SK-N-SH (cell line): Measurements from ENCODE around the gene TMLHE. TPM values are rescaled to one million over a fixed set of nuclear protein-coding genes. Genes with fewer than 3 reads are reported as not detected.
"Not testable (repeated sequence)": the region's sequence is repeated elsewhere in the genome, so short reads cannot be mapped to it uniquely, and the experiment has no call there.

Source experiments
- CTCF ChIA-PET: fragments of 300-600, 350-600 bp; formaldehyde crosslinking; extraction: SDS; loops from one replicate; lab custom pipeline; 2021; lab: Yijun Ruan, JAX
- POLR2A ChIA-PET: fragments of 350-600 bp; sonication (Branson Sonifier 250); formaldehyde crosslinking; extraction: SDS; loops from one replicate; lab custom pipeline; 2020; ENCODE audit warnings: antibody characterized with exemption, inconsistent platforms; lab: Yijun Ruan, JAX
- DNase-seq: peaks from one replicate; pipeline ENCODE4 v3.0.0; 2012
- H2AFZ ChIP-seq: fragments of 200-600 bp; sonication (generic); 2 replicates; pipeline ENCODE4 v1.8.1; 2016; ENCODE audit warnings: antibody characterized with exemption, mild to moderate bottlenecking, low read depth
- H3F3A ChIP-seq: fragments of 200-600 bp; sonication (generic); replicated peaks from 2 replicates; pipeline ENCODE3; 2016; ENCODE audit warnings: antibody characterized with exemption, mild to moderate bottlenecking; ENCODE audit not compliant: insufficient read depth
- H3K27ac ChIP-seq, 2 experiments: fragments of 200-500 bp in 1 of 2; fragments of 200-600 bp in 1 of 2; sonication (Bioruptor generic) in 1 of 2; sonication (generic), shearing (Covaris generic) in 1 of 2; 2 replicates each; pipeline versions ENCODE4 v1.5.1 to v1.6.1; 2014 to 2016; ENCODE audit warnings: low read depth in 2 of 2, inconsistent platforms in 1 of 2, low read length in 1 of 2, mild to moderate bottlenecking in 1 of 2, mixed read lengths in 1 of 2
- H3K27me3 ChIP-seq: fragments of 200-600 bp; sonication (generic), shearing (Covaris generic); 2 replicates; pipeline ENCODE4 v1.6.1; 2016; ENCODE audit warnings: mixed run types; ENCODE audit not compliant: insufficient read depth
- H3K36me3 ChIP-seq, 2 experiments: fragments of 200-500 bp in 1 of 2; fragments of 200-600 bp in 1 of 2; sonication (Bioruptor generic) in 1 of 2; sonication (generic) in 1 of 2; replicated peaks in 1 of 2; 2 replicates each; pipeline versions ENCODE3 to v1.5.1; 2014 to 2016; ENCODE audit warnings: low read length in 1 of 2, mild to moderate bottlenecking in 1 of 2; ENCODE audit not compliant: insufficient read depth in 2 of 2, control insufficient read depth in 1 of 2
- H3K4me1 ChIP-seq, 2 experiments: fragments of 200-500 bp in 1 of 2; fragments of 200-600 bp in 1 of 2; sonication (Bioruptor generic) in 1 of 2; sonication (generic), shearing (Covaris generic) in 1 of 2; 2 replicates each; pipeline versions ENCODE4 v1.5.1 to v1.6.1; 2014 to 2016; ENCODE audit warnings: low read depth in 1 of 2, low read length in 1 of 2, mixed run types in 1 of 2; ENCODE audit not compliant: insufficient read depth in 2 of 2, control insufficient read depth in 1 of 2
- H3K4me2 ChIP-seq: fragments of 200-600 bp; sonication (generic), shearing (Covaris generic); 2 replicates; pipeline ENCODE4 v1.6.1; 2017; ENCODE audit warnings: mixed run types
- H3K4me3 ChIP-seq, 2 experiments: fragments of 200-500 bp in 1 of 2; fragments of 200-600 bp in 1 of 2; sonication (Bioruptor generic) in 1 of 2; sonication (generic), shearing (Covaris generic) in 1 of 2; 2 replicates each; pipeline versions ENCODE4 v1.5.1 to v1.8.1; 2014 to 2016; ENCODE audit warnings: low read depth in 2 of 2, inconsistent platforms in 1 of 2, low read length in 1 of 2, mild to moderate bottlenecking in 1 of 2, mixed read lengths in 1 of 2, moderate library complexity in 1 of 2
- H3K79me2 ChIP-seq: fragments of 200-600 bp; sonication (generic); 2 replicates; pipeline ENCODE4 v1.8.1; 2017; ENCODE audit warnings: mild to moderate bottlenecking; ENCODE audit not compliant: insufficient read depth
- H3K9ac ChIP-seq: fragments of 200-600 bp; sonication (generic); 2 replicates; pipeline ENCODE4 v1.6.1; 2017; ENCODE audit warnings: mixed run types
- H3K9me2 ChIP-seq: fragments of 200-600 bp; sonication (generic); 2 replicates; pipeline ENCODE4 v1.6.1; 2017; ENCODE audit warnings: mixed run types
- H3K9me3 ChIP-seq: fragments of 200-600 bp; sonication (generic); 2 replicates; pipeline ENCODE4 v1.6.1; 2017; ENCODE audit warnings: mixed run types, mild to moderate bottlenecking, moderate library complexity
- H4K20me1 ChIP-seq: fragments of 200-600 bp; sonication (generic); 2 replicates; pipeline ENCODE4 v1.6.1; 2017; ENCODE audit warnings: mild to moderate bottlenecking, mixed run types; ENCODE audit not compliant: insufficient read depth
- CHD2 ChIP-seq: fragments of 150-350 bp; IDR thresholded peaks from 2 replicates; pipeline ENCODE4 v1.6.1; 2018; ENCODE audit warnings: low read length; ENCODE audit not compliant: partially characterized antibody
- FOSL2 ChIP-seq: IDR thresholded peaks from 2 replicates; pipeline ENCODE4 v1.4.0; 2012; ENCODE audit warnings: low read depth, mild to moderate bottlenecking, moderate library complexity, borderline replicate concordance
- GABPA ChIP-seq: IDR thresholded peaks from 2 replicates; pipeline ENCODE4 v1.4.0; 2012; ENCODE audit warnings: low read depth, mild to moderate bottlenecking
- GATA2 ChIP-seq: sonication (generic); formaldehyde crosslinking; IDR thresholded peaks from 2 replicates; pipeline ENCODE4 v1.5.0; 2020; ENCODE audit warnings: mild to moderate bottlenecking, missing genetic modification reagents
- MXI1 ChIP-seq: IDR thresholded peaks from 2 replicates; pipeline ENCODE4 v1.6.1; 2012; ENCODE audit warnings: mild to moderate bottlenecking, low read depth, low read length, improper control_type of control experiment
- NFIC ChIP-seq: IDR thresholded peaks from 2 replicates; pipeline ENCODE4 v1.4.0; 2012; ENCODE audit warnings: borderline replicate concordance
- RFX5 ChIP-seq: IDR thresholded peaks from 2 replicates; pipeline ENCODE4 v1.6.1; 2012; ENCODE audit warnings: mild to moderate bottlenecking, improper control_type of control experiment, low read length
- RXRA ChIP-seq: IDR thresholded peaks from 2 replicates; pipeline ENCODE4 v1.4.0; 2012; ENCODE audit warnings: low read depth, mild to moderate bottlenecking, borderline replicate concordance
- SIN3A ChIP-seq: IDR thresholded peaks from 2 replicates; pipeline ENCODE4 v1.6.1; 2012; ENCODE audit warnings: low read depth, mild to moderate bottlenecking, low read length, moderate library complexity, borderline replicate concordance
- TAF1 ChIP-seq: IDR thresholded peaks from 2 replicates; pipeline ENCODE4 v1.6.1; 2012; ENCODE audit warnings: low read depth, mild to moderate bottlenecking, low read length, moderate library complexity, borderline replicate concordance
- TEAD4 ChIP-seq: IDR thresholded peaks from 2 replicates; pipeline ENCODE4 v1.4.0; 2012; ENCODE audit warnings: mild to moderate bottlenecking, borderline replicate concordance; ENCODE audit not compliant: insufficient read depth
- YY1 ChIP-seq: IDR thresholded peaks from 2 replicates; pipeline ENCODE4 v1.4.0; 2012; ENCODE audit warnings: low read depth, mild to moderate bottlenecking
- WGBS: methylation state at CpG from one replicate; pipeline ENCODE4 v1.1.6; 2017; ENCODE audit warnings: low lambda C conversion rate; 5-methylcytosine and 5-hydroxymethylcytosine counted together
- polyA plus RNA-seq, 3 experiments: library from polyadenylated mRNA; depleted of rRNA; stranded (reverse); fragments of >200 nt; gene quantifications; 2 replicates each; pipeline ENCODE4 v1.2.3, GENCODE V29; 2012
- TF ChIP-seq, protein P1 (sequence below): IDR thresholded peaks from 2 replicates; pipeline ENCODE4 v1.6.1; 2012; ENCODE audit warnings: mild to moderate bottlenecking, low read depth, low read length, moderate library complexity
- TF ChIP-seq, protein P2 (sequence below): IDR thresholded peaks from 2 replicates; pipeline ENCODE4 v1.4.0; 2012; ENCODE audit warnings: low read depth, borderline replicate concordance
- TF ChIP-seq, protein P3 (sequence below): IDR thresholded peaks from 2 replicates; pipeline ENCODE4 v1.4.0; 2012; ENCODE audit warnings: low read depth, borderline replicate concordance
- TF ChIP-seq, protein P4 (sequence below): IDR thresholded peaks from 2 replicates; pipeline ENCODE4 v1.4.0; 2012; ENCODE audit warnings: low read depth
- TF ChIP-seq, protein P5 (sequence below): fragments of 150-350 bp; IDR thresholded peaks from 2 replicates; pipeline ENCODE4 v1.6.1; 2017; ENCODE audit warnings: antibody characterized with exemption, low read length, low read depth, borderline replicate concordance

The TMLHE gene
- polyA plus RNA-seq, 1 of the 3 experiments (the other 2 are of a cell fraction), result 11.3 TPM

DNA sequence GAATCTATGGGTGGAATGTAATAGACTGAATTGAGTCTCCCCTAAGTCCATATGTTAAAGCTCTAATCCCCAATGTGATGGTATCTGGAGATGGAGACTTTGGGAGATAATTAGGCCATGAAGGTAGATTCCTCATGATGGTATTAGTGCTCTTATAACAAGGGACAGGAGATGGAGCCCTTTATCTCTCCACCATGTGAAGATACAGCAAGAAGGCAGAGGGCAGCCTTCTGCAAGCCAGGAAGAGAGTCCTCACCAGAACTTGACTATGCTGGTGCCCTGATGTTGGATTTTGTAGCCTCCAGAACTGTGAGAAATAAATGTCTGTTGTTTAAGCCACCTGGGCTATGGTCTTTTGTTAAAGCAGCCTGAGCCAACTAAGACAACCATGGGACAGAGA is 78.0 kb downstream of the TMLHE start:
- DNase-seq, result no peak
- H3K9me2 ChIP-seq, result no peaks in the 10 kb centered on the region
- TF ChIP-seq TAF1, result no peak
- TF ChIP-seq, protein P1, sequence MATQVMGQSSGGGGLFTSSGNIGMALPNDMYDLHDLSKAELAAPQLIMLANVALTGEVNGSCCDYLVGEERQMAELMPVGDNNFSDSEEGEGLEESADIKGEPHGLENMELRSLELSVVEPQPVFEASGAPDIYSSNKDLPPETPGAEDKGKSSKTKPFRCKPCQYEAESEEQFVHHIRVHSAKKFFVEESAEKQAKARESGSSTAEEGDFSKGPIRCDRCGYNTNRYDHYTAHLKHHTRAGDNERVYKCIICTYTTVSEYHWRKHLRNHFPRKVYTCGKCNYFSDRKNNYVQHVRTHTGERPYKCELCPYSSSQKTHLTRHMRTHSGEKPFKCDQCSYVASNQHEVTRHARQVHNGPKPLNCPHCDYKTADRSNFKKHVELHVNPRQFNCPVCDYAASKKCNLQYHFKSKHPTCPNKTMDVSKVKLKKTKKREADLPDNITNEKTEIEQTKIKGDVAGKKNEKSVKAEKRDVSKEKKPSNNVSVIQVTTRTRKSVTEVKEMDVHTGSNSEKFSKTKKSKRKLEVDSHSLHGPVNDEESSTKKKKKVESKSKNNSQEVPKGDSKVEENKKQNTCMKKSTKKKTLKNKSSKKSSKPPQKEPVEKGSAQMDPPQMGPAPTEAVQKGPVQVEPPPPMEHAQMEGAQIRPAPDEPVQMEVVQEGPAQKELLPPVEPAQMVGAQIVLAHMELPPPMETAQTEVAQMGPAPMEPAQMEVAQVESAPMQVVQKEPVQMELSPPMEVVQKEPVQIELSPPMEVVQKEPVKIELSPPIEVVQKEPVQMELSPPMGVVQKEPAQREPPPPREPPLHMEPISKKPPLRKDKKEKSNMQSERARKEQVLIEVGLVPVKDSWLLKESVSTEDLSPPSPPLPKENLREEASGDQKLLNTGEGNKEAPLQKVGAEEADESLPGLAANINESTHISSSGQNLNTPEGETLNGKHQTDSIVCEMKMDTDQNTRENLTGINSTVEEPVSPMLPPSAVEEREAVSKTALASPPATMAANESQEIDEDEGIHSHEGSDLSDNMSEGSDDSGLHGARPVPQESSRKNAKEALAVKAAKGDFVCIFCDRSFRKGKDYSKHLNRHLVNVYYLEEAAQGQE, result no peak
- TF ChIP-seq TEAD4, result no peak
- TF ChIP-seq, protein P2, sequence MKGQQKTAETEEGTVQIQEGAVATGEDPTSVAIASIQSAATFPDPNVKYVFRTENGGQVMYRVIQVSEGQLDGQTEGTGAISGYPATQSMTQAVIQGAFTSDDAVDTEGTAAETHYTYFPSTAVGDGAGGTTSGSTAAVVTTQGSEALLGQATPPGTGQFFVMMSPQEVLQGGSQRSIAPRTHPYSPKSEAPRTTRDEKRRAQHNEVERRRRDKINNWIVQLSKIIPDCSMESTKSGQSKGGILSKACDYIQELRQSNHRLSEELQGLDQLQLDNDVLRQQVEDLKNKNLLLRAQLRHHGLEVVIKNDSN, result no peak
- TF ChIP-seq RFX5, result no peak
- no peak for TF ChIP-seq SIN3A
- TF ChIP-seq, protein P3, sequence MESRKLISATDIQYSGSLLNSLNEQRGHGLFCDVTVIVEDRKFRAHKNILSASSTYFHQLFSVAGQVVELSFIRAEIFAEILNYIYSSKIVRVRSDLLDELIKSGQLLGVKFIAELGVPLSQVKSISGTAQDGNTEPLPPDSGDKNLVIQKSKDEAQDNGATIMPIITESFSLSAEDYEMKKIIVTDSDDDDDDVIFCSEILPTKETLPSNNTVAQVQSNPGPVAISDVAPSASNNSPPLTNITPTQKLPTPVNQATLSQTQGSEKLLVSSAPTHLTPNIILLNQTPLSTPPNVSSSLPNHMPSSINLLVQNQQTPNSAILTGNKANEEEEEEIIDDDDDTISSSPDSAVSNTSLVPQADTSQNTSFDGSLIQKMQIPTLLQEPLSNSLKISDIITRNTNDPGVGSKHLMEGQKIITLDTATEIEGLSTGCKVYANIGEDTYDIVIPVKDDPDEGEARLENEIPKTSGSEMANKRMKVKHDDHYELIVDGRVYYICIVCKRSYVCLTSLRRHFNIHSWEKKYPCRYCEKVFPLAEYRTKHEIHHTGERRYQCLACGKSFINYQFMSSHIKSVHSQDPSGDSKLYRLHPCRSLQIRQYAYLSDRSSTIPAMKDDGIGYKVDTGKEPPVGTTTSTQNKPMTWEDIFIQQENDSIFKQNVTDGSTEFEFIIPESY, result no peak
- TF ChIP-seq RXRA, result no peak
- no peak for TF ChIP-seq GABPA
- TF ChIP-seq, protein P4, sequence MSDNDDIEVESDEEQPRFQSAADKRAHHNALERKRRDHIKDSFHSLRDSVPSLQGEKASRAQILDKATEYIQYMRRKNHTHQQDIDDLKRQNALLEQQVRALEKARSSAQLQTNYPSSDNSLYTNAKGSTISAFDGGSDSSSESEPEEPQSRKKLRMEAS, result no peak
- TF ChIP-seq FOSL2, result no peak
- TF ChIP-seq, protein P5, sequence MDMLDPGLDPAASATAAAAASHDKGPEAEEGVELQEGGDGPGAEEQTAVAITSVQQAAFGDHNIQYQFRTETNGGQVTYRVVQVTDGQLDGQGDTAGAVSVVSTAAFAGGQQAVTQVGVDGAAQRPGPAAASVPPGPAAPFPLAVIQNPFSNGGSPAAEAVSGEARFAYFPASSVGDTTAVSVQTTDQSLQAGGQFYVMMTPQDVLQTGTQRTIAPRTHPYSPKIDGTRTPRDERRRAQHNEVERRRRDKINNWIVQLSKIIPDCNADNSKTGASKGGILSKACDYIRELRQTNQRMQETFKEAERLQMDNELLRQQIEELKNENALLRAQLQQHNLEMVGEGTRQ, result no peak
- TF ChIP-seq GATA2 (CRISPR knock-in tag), result no peak
- no peak for TF ChIP-seq NFIC
- no peak for TF ChIP-seq CHD2
- TF ChIP-seq YY1, result no peak
- no peak for TF ChIP-seq MXI1
- H3K27ac ChIP-seq, result no peak overlapping the region
- ChIA-PET POLR2A (no interaction called here), CTCF (no interaction called here)
- no peak overlapping the region for H3K4me2 ChIP-seq
- H3K4me3 ChIP-seq, result no peak overlapping the region
- no peak overlapping the region for H2AFZ ChIP-seq
- H3K79me2 ChIP-seq, result no peaks in the 10 kb centered on the region
- peaks cover 2 to 5% of the 10 kb centered on the region in 2 experiments for H3K36me3 ChIP-seq
- H3K4me1 ChIP-seq, result no peaks in the 10 kb centered on the region
- no peaks in the 10 kb centered on the region for H3K9me3 ChIP-seq
- no peak overlapping the region for H3K9ac ChIP-seq
- H3F3A ChIP-seq, result no peaks in the 10 kb centered on the region
- H4K20me1 ChIP-seq, result no peaks in the 10 kb centered on the region
- no peaks in the 10 kb centered on the region for H3K27me3 ChIP-seq

DNA sequence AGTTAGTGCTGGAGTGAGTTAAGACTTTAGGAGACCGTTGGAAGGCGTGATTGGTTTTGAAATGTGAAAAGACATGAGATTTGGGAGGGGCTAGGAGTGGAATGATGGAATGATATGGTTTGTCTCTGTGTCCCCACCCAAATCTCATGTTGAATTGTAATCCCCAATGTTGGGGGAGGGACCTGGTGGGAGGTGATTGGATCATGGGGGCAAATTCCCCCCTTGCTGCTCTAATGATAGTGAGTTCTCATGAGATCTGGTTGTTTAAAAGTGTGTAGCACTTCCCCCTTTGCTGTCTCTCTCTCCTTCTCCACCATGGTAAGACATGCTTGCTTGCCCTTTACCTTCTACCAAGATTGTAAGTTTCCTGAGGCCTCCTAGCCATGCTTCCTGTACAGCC is 85.7 kb downstream of the TMLHE start:
- POLR2A ChIA-PET, H3K9ac ChIP-seq, H3K4me2 ChIP-seq, H3F3A ChIP-seq, H3K4me1 ChIP-seq, H3K9me2 ChIP-seq, H3K4me3 ChIP-seq, H3K27me3 ChIP-seq, H2AFZ ChIP-seq, DNase-seq, H3K79me2 ChIP-seq, CTCF ChIA-PET, H3K9me3 ChIP-seq, H4K20me1 ChIP-seq, H3K27ac ChIP-seq: not testable (repeated sequence)
- H3K36me3 ChIP-seq, result peaks cover 22 to 24% of the 10 kb centered on the region in 2 experiments
- WGBS, result 72% methylated on average over 2 of the region's 2 CpGs
